GM21367 (cell line): ENCODE results near the gene CELA2A.
"Not testable (repeated sequence)": the region's sequence is repeated elsewhere in the genome, so short reads cannot be mapped to it uniquely, and the experiment has no call there.

Experiments used
- ATAC-seq: cut with Tn5 transposase; IDR thresholded peaks from one replicate; pipeline ENCODE4 v1.9.1; 2021; ENCODE audit not compliant: unreplicated experiment

Gene CELA2A

GRCh38 chr1:15444468-15445389 is 11.8 kb upstream of the CELA2A start:
- no peak for ATAC-seq

GRCh38 chr1:15445390-15446122 is 11.0 kb upstream of the CELA2A start:
- no peak for ATAC-seq

GRCh38 chr1:15446212-15446611 is 10.3 kb upstream of the CELA2A start:
- no peak for ATAC-seq

- ATAC-seq, result no peak
These were observed 7.6 kb upstream of the CELA2A start for GRCh38 chr1:15448877-15449462.

GRCh38 chr1:15449567-15449966 is 7.0 kb upstream of the CELA2A start:
- ATAC-seq, result no peak

- ATAC-seq, result no peak
These were observed 5.4 kb upstream of the CELA2A start for GRCh38 chr1:15451014-15451722.

DNA sequence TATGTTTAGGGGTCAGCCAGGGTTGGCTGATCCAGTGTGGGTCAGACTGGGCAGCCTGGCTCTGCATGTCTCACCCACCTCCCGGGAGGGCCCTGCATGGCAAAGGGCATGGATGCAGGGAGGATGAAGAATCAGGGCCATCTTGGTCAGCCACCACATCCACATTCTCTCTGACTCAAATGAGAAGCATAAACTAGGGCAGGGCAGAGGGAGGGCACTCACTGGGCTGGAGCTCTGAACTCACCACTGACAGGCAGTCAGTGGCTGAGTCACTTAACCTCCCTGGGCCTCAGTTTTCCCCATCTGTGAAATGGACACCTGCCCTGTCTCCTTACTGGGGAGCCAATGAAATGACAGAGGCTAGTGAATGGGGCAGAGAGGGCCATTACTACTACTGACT is 4.3 kb upstream of the CELA2A start:
- ATAC-seq, result no peak

DNA sequence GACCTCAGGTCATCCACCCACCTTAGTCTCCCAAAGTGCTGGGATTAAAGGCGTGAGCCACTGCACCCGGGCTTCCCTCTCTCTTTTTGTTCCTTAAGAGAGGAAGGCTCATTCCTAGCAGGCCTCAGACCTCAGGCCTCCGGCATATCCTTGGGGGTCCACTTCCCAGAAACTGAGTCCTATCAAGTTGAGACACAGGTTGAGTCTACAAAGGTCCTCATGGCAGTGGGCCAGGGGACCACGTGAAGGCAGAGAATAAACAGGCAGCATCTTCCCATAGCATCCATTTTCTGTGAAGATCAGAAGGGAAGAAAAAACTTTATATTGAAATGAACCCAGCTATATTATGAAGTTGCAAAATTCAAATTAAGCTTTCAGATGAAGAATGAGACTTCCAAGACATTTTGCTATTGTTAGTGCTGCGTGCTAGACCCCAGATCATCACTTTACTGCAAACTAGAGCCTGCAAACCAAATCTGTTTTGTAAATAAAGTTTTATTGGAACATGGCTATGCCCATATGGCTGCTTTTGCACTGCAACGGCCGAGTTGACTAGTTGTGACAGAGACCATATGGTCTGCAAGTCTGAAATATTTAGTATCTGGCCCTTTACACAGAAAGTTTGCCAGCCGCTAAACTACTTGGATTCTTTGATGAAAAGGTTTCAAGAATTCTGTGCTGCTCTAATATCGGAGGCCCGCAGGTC is 3.5 kb upstream of the CELA2A start:
- ATAC-seq, result no peak

DNA sequence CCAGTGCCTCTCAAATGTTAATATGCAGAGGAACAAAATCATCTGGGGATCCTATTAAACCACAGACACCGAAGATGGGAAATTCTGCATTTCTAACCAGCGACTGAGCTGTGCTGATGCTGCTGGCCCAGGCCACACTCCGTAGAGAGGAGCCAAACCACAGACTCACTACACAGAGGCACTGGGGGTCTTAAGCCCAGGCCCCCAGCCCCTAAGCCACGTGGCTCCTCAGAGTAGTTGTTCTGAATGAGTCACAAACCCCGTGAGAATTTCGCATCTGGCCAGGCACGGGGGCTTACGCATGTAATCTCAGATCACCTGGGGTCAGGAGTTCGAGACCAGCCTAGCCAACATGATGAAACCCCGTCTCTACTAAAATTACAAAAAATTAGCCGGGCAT is 2.8 kb upstream of the CELA2A start:
- no peak for ATAC-seq

DNA sequence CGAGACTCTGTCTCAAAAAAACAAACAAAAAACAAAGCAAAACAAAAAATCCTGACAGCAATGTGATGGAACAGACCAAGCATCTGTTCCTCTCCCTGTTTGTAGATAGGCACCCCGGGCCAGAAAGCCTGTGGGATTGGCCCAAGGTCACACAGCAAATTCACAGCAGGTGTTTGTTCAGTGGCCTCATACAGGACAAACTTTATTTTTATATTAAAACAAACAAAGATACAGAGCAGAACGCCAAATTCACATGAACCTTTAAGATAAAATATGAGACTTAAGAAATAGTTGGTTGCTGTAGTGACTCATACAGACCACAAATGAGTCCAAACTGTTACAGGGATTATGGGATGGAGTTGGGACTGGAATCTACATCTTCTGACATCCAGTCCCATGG is 2.3 kb upstream of the CELA2A start:
- no peak for ATAC-seq

GRCh38 chr1:15455522-15455921 is 1.0 kb upstream of the CELA2A start:
- ATAC-seq, result no peak

GRCh38 chr1:15457585-15457984 is 1.1 kb downstream of the CELA2A start:
- no peak for ATAC-seq

DNA sequence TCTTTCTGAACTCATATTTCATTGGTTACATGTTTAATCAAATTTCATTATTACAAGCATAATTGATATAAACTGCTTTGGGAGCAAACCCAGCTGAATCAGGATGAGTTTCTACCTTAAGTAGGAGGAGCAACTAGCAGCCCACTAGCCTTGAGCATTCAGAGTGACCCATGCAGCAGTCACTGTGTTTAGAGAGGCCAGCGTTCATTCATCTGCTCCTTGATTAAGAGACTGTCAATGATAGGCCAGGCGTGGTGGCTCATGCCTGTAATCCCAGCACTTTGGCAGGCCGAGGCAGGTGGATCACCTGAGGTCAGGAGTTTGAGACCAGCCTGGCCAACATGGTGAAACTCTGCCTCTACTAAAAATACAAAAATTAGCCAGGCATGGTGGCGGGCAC is 1.9 kb downstream of the CELA2A start:
- not testable (repeated sequence) for ATAC-seq

DNA sequence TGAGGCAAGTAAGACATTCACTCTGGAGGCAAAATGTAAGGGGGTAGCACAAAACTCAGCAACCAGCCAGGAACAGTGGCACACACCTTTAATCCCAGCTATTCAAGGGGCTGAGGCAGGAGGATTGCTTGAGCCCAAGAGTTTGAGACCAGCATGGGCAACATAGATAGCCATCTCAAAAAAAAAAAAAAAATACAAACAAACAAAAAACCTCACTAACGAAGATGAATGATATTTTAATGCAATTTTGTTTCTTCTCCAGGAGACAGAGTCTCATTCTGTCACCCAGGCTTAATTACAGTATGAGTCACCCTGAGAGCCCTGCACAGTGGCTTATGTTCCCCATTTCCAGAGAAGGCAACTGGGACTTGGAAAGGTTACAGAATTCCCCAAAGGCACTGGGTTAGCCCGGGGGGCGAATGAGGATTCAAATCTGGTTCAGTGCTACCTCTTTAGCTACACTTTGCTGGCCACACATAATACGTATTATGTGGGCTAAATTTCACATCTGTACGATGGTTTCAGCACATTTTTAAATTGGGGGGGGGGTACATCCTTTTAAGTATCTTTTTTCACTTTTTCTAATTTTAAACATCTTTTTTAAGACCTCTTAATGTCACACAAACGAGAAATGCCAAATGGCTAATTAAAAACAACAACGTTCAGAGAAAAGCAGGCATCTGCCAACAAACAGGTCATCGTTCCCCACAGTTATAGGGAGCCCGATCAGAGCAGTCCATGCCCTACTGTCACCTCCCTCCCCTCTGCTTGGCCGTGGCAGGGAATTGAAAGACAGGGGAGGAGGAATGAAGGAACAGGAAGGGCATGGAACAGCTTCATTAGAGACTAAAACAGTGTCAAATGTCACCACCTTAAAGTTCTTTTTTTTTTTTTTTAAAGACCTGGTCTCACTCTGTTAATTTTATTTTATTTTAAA is 3.5 kb downstream of the CELA2A start:
- no peak for ATAC-seq

GRCh38 chr1:15460708-15461095 is 4.2 kb downstream of the CELA2A start:
- no peak for ATAC-seq

- not testable (repeated sequence) for ATAC-seq
These were observed 6.7 kb downstream of the CELA2A start for GRCh38 chr1:15463064-15463800.

DNA sequence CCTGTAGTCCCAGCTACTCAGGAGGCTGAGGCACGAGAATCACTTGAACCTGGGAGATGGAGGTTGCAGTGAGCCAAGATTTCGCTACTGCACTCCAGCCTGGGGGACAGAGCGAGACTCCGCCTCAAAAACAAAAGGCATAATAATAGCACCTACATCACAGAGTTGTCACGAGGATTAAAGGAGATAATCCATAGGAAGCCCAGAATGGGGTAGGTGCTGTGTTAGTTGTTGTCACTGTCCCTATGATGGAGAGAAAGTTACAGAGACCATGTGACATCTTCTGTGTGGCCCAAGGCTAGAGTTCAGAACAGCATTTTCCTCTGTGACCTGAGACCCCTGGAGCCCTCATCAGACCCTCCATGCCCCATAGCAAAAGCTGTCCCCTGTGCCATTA is 7.4 kb downstream of the CELA2A start:
- ATAC-seq, result not testable (repeated sequence)

- ATAC-seq, result no peak
These were observed 9.1 kb downstream of the CELA2A start for GRCh38 chr1:15465674-15466073.
